CD14-positive monocyte (primary cell): ENCODE measurements around the gene ACO2. TPM values are rescaled to one million over a fixed set of nuclear protein-coding genes. Genes with fewer than 3 reads are reported as not detected.

Experiments used
- DNase-seq, 3 donors: peaks; one replicate each; pipeline ENCODE4 v3.0.0-alpha.2; 2011 to 2022
- H2AFZ ChIP-seq: 2 replicates; pipeline ENCODE4 v1.6.0; 2012; ENCODE audit warnings: mild to moderate bottlenecking, low read depth, low read length, inconsistent platforms; ENCODE audit not compliant: insufficient read depth, poor library complexity, severe bottlenecking
- H3K27ac ChIP-seq, 2 donors: 1 replicate in 1 of 2; 2 replicates in 1 of 2; pipeline ENCODE4 v1.5.1; 2012 to 2013; ENCODE audit warnings: low read length in 2 of 2, control low read depth in 1 of 2, inconsistent platforms in 1 of 2, low read depth in 1 of 2, mild to moderate bottlenecking in 1 of 2
- H3K27me3 ChIP-seq, 2 donors: one replicate each; pipeline versions ENCODE4 v1.6.0 to v1.6.1; 2011 to 2013; ENCODE audit warnings: low read length in 2 of 2; ENCODE audit not compliant: control insufficient read depth in 2 of 2, insufficient read depth in 2 of 2
- H3K36me3 ChIP-seq, 2 donors: replicated peaks in 1 of 2; 1 replicate in 1 of 2; 2 replicates in 1 of 2; pipeline versions ENCODE4 v1.5.1 to v1.6.1; 2012 to 2013; ENCODE audit warnings: low read length in 2 of 2, control low read depth in 1 of 2, inconsistent platforms in 1 of 2, mild to moderate bottlenecking in 1 of 2; ENCODE audit not compliant: insufficient read depth in 2 of 2, control insufficient read depth in 1 of 2
- H3K4me1 ChIP-seq, 2 donors: 1 replicate in 1 of 2; 2 replicates in 1 of 2; pipeline versions ENCODE4 v1.5.1 to v1.6.1; 2012 to 2013; ENCODE audit warnings: low read length in 2 of 2, control low read depth in 1 of 2, inconsistent platforms in 1 of 2, mild to moderate bottlenecking in 1 of 2, moderate library complexity in 1 of 2; ENCODE audit not compliant: insufficient read depth in 2 of 2, control insufficient read depth in 1 of 2
- H3K4me2 ChIP-seq: replicated peaks from 2 replicates; pipeline ENCODE3; 2012; ENCODE audit warnings: low read length, moderate library complexity, mild to moderate bottlenecking; ENCODE audit not compliant: poor library complexity, severe bottlenecking; ENCODE audit errors: extremely low read depth
- H3K4me3 ChIP-seq, 3 experiments: fragments of 200-600 bp in 1 of 3; sonication (generic) in 1 of 3; replicated peaks in 1 of 3; 1 replicate in 2 of 3; 2 replicates in 1 of 3; pipeline ENCODE4 v1.5.1; 2011 to 2013; ENCODE audit warnings: low read length in 3 of 3, mild to moderate bottlenecking in 3 of 3, control low read depth in 2 of 3, low read depth in 2 of 3, inconsistent platforms in 1 of 3, moderate library complexity in 1 of 3
- H3K79me2 ChIP-seq: 2 replicates; pipeline ENCODE4 v1.6.0; 2012; ENCODE audit warnings: mild to moderate bottlenecking, control low read depth, inconsistent platforms, low read length, moderate library complexity; ENCODE audit not compliant: insufficient read depth
- H3K9ac ChIP-seq: 2 replicates; pipeline ENCODE4 v1.6.0; 2017; ENCODE audit warnings: low read length, mild to moderate bottlenecking; ENCODE audit not compliant: insufficient read depth, poor library complexity, severe bottlenecking
- H3K9me3 ChIP-seq, 2 donors: replicated peaks in 1 of 2; 1 replicate in 1 of 2; 2 replicates in 1 of 2; pipeline versions ENCODE4 v1.5.1 to v1.6.1; 2012 to 2013; ENCODE audit warnings: low read length in 2 of 2, control low read depth in 1 of 2; ENCODE audit not compliant: control insufficient read depth in 1 of 2, insufficient read depth in 1 of 2
- H4K20me1 ChIP-seq: 2 replicates; pipeline ENCODE4 v1.6.0; 2012; ENCODE audit warnings: mild to moderate bottlenecking, low read length, control low read depth, moderate library complexity; ENCODE audit not compliant: insufficient read depth
- H3K27ac Mint-ChIP-seq, 7 donors: one replicate each; pipeline ENCODE4 v1.8.0; 2020; ENCODE audit warnings: mild to moderate bottlenecking in 7 of 7, mixed read lengths in 7 of 7, moderate library complexity in 6 of 7, inconsistent platforms in 2 of 7
- H3K27me3 Mint-ChIP-seq, 3 donors: one replicate each; pipeline ENCODE4 v1.8.0; 2021 to 2022; ENCODE audit warnings: low read depth in 3 of 3, mild to moderate bottlenecking in 3 of 3, mixed read lengths in 3 of 3, moderate library complexity in 3 of 3, inconsistent platforms in 1 of 3
- H3K36me3 Mint-ChIP-seq, 2 donors: one replicate each; pipeline ENCODE4 v1.8.0; 2020; ENCODE audit warnings: mixed read lengths in 2 of 2, inconsistent platforms in 1 of 2, mild to moderate bottlenecking in 1 of 2
- H3K4me1 Mint-ChIP-seq: one replicate; pipeline ENCODE4 v1.8.0; 2020; ENCODE audit warnings: mild to moderate bottlenecking, mixed read lengths
- H3K4me3 Mint-ChIP-seq, 2 donors: one replicate each; pipeline ENCODE4 v1.8.0; 2020; ENCODE audit warnings: mild to moderate bottlenecking in 2 of 2, mixed read lengths in 2 of 2, moderate library complexity in 1 of 2
- H3K9me3 Mint-ChIP-seq, 7 donors: one replicate each; pipeline ENCODE4 v1.8.0; 2020 to 2022; ENCODE audit warnings: mixed read lengths in 7 of 7, mild to moderate bottlenecking in 6 of 7, moderate library complexity in 6 of 7, inconsistent platforms in 2 of 7
- CTCF ChIP-seq: fragments of 200-600 bp; IDR thresholded peaks from one replicate; pipeline ENCODE4 v1.8.0; 2022; ENCODE audit warnings: antibody characterized with exemption, mild to moderate bottlenecking
- WGBS: methylation state at CpG from one replicate; pipeline ENCODE4 v1.1.5; 2013; ENCODE audit warnings: missing lambda C conversion rate; ENCODE audit not compliant: insufficient coverage; 5-methylcytosine and 5-hydroxymethylcytosine counted together
- intact Hi-C, 2 donors: fragments of 100-400 bp; cut with micrococcal nuclease; formaldehyde crosslinking; loops; one replicate each; pipeline versions ENCODE4 v1.15.0 to v1.15.1; 2023
- polyA plus RNA-seq, 3 donors: library from polyadenylated mRNA; depleted of rRNA in 1 of 3; unstranded in 2 of 3; stranded (reverse) in 1 of 3; fragments of 300-500 nt in 2 of 3; fragments of >200 nt in 1 of 3; fragmentation: Illumina TruSeq in 2 of 3; gene quantifications; 1 replicate in 2 of 3; 2 replicates in 1 of 3; pipeline ENCODE4 v1.2.3, GENCODE V29; 2012 to 2021

Gene ACO2
- polyA plus RNA-seq, 3 donors = 56.8 to 75.8 (median 64.2) TPM

GRCh38 chr22:41507330-41508063 lies 38.6 kb downstream of the ACO2 start:
- H3K36me3 Mint-ChIP-seq = peaks cover 62 to 95% of the 10 kb centered on the region in 2 donors
- Histone ChIP-seq H3K9ac (no peak overlapping the region), H3K36me3 (peaks cover 62 to 93% of the 10 kb centered on the region in 2 donors), H3K27me3 (no peaks in the 10 kb centered on the region), H3K79me2 (peaks cover 4% of the 10 kb centered on the region), H4K20me1 (peaks cover 36% of the 10 kb centered on the region), H2AFZ (no peak overlapping the region), H3K9me3 (no peaks in the 10 kb centered on the region), H3K4me2 (no peak overlapping the region), H3K4me1 (no peaks in the 10 kb centered on the region), H3K4me3 (no peak overlapping the region), H3K27ac (no peak overlapping the region)
- intact Hi-C loops = no loop called here
- H3K27me3 Mint-ChIP-seq = no peaks in the 10 kb centered on the region
- no peak overlapping the region for H3K4me3 Mint-ChIP-seq
- no peak for TF ChIP-seq CTCF
- no peaks in the 10 kb centered on the region for H3K9me3 Mint-ChIP-seq
- 99% methylated on average over 17 of the region's 23 CpGs for WGBS
- no peaks in the 10 kb centered on the region for H3K4me1 Mint-ChIP-seq
- H3K27ac Mint-ChIP-seq = no peak overlapping the region
- no peak for DNase-seq

GRCh38 chr22:41508770-41509170 lies 39.9 kb downstream of the ACO2 start:
- H3K9me3 Mint-ChIP-seq = no peaks in the 10 kb centered on the region
- Histone ChIP-seq H3K9ac (no peak overlapping the region), H3K4me3 (no peak overlapping the region), H3K79me2 (peaks cover 4% of the 10 kb centered on the region), H3K36me3 (peaks cover 70 to 95% of the 10 kb centered on the region in 2 donors), H3K9me3 (no peaks in the 10 kb centered on the region), H3K4me1 (no peaks in the 10 kb centered on the region), H3K27me3 (no peaks in the 10 kb centered on the region), H4K20me1 (peaks cover 36% of the 10 kb centered on the region), H3K4me2 (no peak overlapping the region), H2AFZ (no peak overlapping the region), H3K27ac (no peak overlapping the region)
- peaks cover 66 to 97% of the 10 kb centered on the region in 2 donors for H3K36me3 Mint-ChIP-seq
- 100% methylated on average over 3 of the region's 12 CpGs for WGBS
- H3K27me3 Mint-ChIP-seq = no peaks in the 10 kb centered on the region
- no peak for DNase-seq
- intact Hi-C loops = no loop called here
- H3K4me3 Mint-ChIP-seq = no peak overlapping the region
- TF ChIP-seq CTCF = no peak
- H3K27ac Mint-ChIP-seq = no peak overlapping the region
- H3K4me1 Mint-ChIP-seq = no peaks in the 10 kb centered on the region
